ENCODE measurements around the gene FOLR2.
"Not testable (repeated sequence)": the region's sequence is repeated elsewhere in the genome, so short reads cannot be mapped to it uniquely, and the experiment has no call there.

Gene FOLR2

GRCh38 chr11:72216638-72217037 lies at the start of gene FOLR2:
Gene FOLR2, plus strand, starts transcription at chr11:72216794. Its CDS starts 1,791 bp downstream, at chr11:72218585.
- DNase-seq, result no peak
- H3K9me3 ChIP-seq, result no peaks in the 10 kb centered on the region
- TF ChIP-seq, protein P1, sequence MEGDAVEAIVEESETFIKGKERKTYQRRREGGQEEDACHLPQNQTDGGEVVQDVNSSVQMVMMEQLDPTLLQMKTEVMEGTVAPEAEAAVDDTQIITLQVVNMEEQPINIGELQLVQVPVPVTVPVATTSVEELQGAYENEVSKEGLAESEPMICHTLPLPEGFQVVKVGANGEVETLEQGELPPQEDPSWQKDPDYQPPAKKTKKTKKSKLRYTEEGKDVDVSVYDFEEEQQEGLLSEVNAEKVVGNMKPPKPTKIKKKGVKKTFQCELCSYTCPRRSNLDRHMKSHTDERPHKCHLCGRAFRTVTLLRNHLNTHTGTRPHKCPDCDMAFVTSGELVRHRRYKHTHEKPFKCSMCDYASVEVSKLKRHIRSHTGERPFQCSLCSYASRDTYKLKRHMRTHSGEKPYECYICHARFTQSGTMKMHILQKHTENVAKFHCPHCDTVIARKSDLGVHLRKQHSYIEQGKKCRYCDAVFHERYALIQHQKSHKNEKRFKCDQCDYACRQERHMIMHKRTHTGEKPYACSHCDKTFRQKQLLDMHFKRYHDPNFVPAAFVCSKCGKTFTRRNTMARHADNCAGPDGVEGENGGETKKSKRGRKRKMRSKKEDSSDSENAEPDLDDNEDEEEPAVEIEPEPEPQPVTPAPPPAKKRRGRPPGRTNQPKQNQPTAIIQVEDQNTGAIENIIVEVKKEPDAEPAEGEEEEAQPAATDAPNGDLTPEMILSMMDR (IDR thresholded peaks at IDR 0.05), result no peak
- no peak within 1 kb of the TSS for H3K27ac ChIP-seq
- peaks cover 0 to 10% of the 10 kb centered on the region in 2 donors for H3K27me3 ChIP-seq
- intact Hi-C loops (cut with DNase I; ENCODE audit: low total_unique reads), result no loop called here
- peaks cover 0 to 2% (median 0%) of the 10 kb centered on the region in 4 donors for H3K4me1 ChIP-seq
- H3K4me3 ChIP-seq, result peak within 1 kb of the TSS in 1 of 2 donors; percentile 12
- no peaks in the 10 kb centered on the region for H3K36me3 ChIP-seq

DNA sequence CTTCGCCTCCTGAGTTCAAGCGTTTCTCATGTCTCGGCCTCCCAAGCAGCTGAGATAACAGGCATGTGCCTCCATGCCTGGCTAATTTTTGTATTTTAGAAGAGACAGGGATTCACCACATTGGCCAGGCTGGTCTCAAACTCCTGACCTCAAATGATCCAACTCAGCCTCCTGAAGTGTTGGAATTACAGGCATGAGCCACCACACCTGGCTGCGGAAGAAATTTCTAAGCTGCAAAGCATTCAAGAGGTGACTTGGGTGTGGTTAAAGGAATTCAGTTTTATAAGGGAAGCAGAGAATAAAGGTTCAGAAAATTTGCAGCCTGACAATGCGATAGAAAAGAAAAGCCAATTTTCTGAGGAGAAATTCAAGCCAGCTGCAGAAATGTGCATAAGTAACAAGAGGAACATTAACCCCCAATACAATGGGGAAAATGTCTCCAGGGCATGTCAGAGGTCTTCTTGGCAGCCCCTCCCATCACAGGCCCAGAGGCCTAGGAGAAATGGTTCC lies 47.5 kb upstream of the FOLR2 start:
- H3K4me3 ChIP-seq; H3K27ac ChIP-seq; H3K4me1 ChIP-seq; intact Hi-C loops (cut with DNase I; ENCODE audit: low total_unique reads); H3K27me3 ChIP-seq; H3K36me3 ChIP-seq; H3K9me3 ChIP-seq; DNase-seq: not testable (repeated sequence)

GRCh38 chr11:72169754-72170153 lies 46.8 kb upstream of the FOLR2 start:
- H3K4me1 ChIP-seq; intact Hi-C loops (cut with DNase I; ENCODE audit: low total_unique reads); H3K27me3 ChIP-seq; H3K27ac ChIP-seq; H3K4me3 ChIP-seq; DNase-seq; H3K36me3 ChIP-seq; H3K9me3 ChIP-seq: not testable (repeated sequence)

DNA sequence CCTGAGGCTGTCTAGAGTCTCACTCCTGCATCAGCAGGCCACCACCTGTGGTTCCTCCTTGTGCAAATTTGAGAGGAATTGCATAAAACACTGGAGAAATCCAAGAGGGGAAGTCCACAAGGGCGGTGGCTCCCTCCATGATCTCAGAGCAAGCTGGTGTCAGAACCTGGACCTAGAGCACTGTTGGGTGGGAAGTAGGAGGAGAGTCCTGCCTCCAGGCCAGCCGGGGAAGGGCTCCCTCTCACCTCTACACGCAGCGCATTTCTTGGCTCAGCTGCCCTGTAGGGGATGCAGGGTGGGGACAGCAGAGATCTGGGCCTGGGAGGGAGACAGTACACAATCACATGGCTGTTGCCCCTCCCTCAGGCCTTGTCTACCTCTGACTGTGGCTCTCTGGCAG lies 44.6 kb upstream of the FOLR2 start:
- H3K27ac ChIP-seq, H3K9me3 ChIP-seq: not testable (repeated sequence)

DNA sequence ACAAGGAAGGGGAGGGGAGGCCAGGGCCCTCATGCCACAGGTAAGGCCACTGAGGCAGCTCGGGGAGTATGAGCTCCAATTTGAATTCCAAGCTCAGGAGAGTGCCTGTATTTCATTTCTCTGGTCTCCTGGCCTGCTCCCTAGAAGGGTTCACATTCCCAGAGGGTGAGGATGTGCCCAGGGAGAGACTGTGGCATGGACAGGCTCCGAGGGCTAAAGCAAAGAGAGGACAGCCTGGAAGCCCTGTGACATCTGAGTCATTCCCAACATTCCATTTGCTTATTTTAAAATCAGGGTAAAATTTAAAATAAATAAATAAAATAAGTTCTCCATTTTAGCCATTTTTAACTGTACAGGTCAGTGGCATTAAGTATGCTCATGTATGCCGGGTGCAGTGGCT lies 43.3 kb upstream of the FOLR2 start:
- Histone ChIP-seq H3K4me1 (no peaks in the 10 kb centered on the region), H3K27ac (no peak overlapping the region), H3K4me3 (no peak overlapping the region), H3K27me3 (peaks cover 0 to 13% of the 10 kb centered on the region in 2 donors), H3K9me3 (no peaks in the 10 kb centered on the region), H3K36me3 (no peaks in the 10 kb centered on the region)
- intact Hi-C loops (cut with DNase I; ENCODE audit: low total_unique reads), result no loop called here
- TF ChIP-seq, protein P1 (IDR thresholded peaks at IDR 0.05), result no peak
- no peak for DNase-seq

More for the DNA sequence above, 44.6 kb upstream of the FOLR2 start:
- H3K4me1 ChIP-seq; H3K27me3 ChIP-seq; intact Hi-C loops (cut with DNase I; ENCODE audit: low total_unique reads); DNase-seq; H3K36me3 ChIP-seq; H3K4me3 ChIP-seq: not testable (repeated sequence)

DNA sequence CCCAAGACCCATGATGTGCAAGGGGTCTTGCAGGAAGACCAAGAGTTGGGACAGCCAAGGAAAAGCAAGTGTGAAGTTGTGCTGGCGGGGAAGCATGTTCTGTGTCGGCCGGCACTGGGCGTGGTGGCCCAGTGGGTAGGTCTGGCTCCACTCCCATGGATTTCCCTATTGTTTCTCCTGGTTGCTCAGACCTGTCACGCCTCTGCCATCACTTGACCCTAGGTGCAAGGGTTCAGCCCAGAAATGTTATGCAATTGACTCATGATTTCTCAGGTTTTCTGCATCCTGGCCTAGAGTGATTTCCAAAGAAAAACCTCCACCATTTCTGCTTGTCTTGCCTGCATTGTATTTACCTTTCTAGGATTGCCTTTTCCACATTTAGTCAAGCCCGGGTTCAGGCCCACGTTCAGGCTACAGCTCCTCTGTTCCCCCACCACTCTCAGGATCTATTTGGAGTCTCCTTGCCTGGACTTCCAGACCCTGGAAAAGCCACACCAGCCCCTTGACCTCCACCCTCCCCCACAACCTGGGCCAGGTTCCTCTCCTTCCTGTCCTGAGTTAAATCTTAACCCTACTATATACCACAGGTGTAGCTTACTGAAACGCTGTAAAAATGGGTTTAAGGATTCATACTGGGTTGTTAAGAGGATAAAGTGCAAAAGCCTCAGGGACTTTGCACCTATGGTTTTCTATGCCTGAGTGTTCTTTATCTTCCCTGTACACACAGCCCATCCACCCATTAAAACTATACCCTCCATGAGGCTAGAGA lies 42.1 kb upstream of the FOLR2 start:
- Histone ChIP-seq H3K4me3 (no peak overlapping the region), H3K4me1 (no peaks in the 10 kb centered on the region), H3K27ac (no peak overlapping the region), H3K9me3 (no peaks in the 10 kb centered on the region), H3K36me3 (no peaks in the 10 kb centered on the region), H3K27me3 (peaks cover 0 to 18% of the 10 kb centered on the region in 2 donors)
- TF ChIP-seq, protein P1 (IDR thresholded peaks at IDR 0.05), result no peak
- DNase-seq, result no peak
- intact Hi-C loops (cut with DNase I; ENCODE audit: low total_unique reads), result no loop called here

GRCh38 chr11:72177656-72178055 lies 38.9 kb upstream of the FOLR2 start:
- Histone ChIP-seq H3K27ac (no peak overlapping the region), H3K9me3 (no peaks in the 10 kb centered on the region), H3K27me3 (peaks cover 0 to 18% of the 10 kb centered on the region in 2 donors), H3K4me1 (no peaks in the 10 kb centered on the region), H3K4me3 (no peak overlapping the region), H3K36me3 (no peaks in the 10 kb centered on the region)
- DNase-seq, result no peak
- intact Hi-C loops (cut with DNase I; ENCODE audit: low total_unique reads), result no loop called here
- TF ChIP-seq, protein P1 (IDR thresholded peaks at IDR 0.05), result no peak
